B cell (primary cell): ENCODE results near the gene VAV2. TPM values are rescaled to one million over a fixed set of nuclear protein-coding genes. Genes with fewer than 3 reads are reported as not detected.

ENCODE experiments used
- ATAC-seq: fragments of 200-7000 bp; cut with Tn5 transposase; one replicate; pipeline ENCODE4 v1.10.0; 2021; ENCODE audit warnings: low read depth, mild to moderate bottlenecking, moderate number of reproducible peaks, moderate library complexity
- CTCF ChIA-PET: fragments of 350-600 bp; sonication (Branson Sonifier 250); formaldehyde crosslinking; loops from one replicate; lab custom pipeline; 2021; ENCODE audit warnings: antibody characterized with exemption, inconsistent platforms; lab: Charles Lee
- POLR2A ChIA-PET: fragments of 350-600 bp; sonication (Branson Sonifier 250); formaldehyde crosslinking; loops from one replicate; lab custom pipeline; 2021; ENCODE audit warnings: antibody characterized with exemption; lab: Charles Lee
- DNase-seq: peaks from one replicate; pipeline ENCODE4 v3.0.0; 2013
- H2AFZ ChIP-seq: 2 replicates; pipeline ENCODE4 v1.6.1; 2012; ENCODE audit warnings: mild to moderate bottlenecking, low read depth, low read length; ENCODE audit not compliant: insufficient read depth, poor library complexity, severe bottlenecking
- H3K27ac ChIP-seq, 2 donors: 1 replicate in 1 of 2; 2 replicates in 1 of 2; pipeline ENCODE4 v1.5.1; 2012 to 2013; ENCODE audit warnings: low read length in 2 of 2, mild to moderate bottlenecking in 2 of 2, moderate library complexity in 1 of 2
- H3K27me3 ChIP-seq, 4 experiments: fragments of 200-600 bp in 1 of 4; sonication (generic) in 1 of 4; replicated peaks in 1 of 4; 1 replicate in 2 of 4; 2 replicates in 2 of 4; pipeline versions ENCODE4 v1.6.1 to v1.7.0; 2013 to 2016; ENCODE audit warnings: low read length in 3 of 4, mild to moderate bottlenecking in 2 of 4, mixed read lengths in 1 of 4, moderate library complexity in 1 of 4; ENCODE audit not compliant: insufficient read depth in 4 of 4, control insufficient read depth in 3 of 4; ENCODE audit errors: control extremely low read depth in 1 of 4
- H3K36me3 ChIP-seq, 2 experiments: replicated peaks in 1 of 2; 1 replicate in 1 of 2; 2 replicates in 1 of 2; pipeline versions ENCODE4 v1.6.1 to v1.7.1; 2013; ENCODE audit warnings: low read length in 1 of 2; ENCODE audit not compliant: insufficient read depth in 2 of 2, control insufficient read depth in 1 of 2; ENCODE audit errors: control extremely low read depth in 1 of 2, extremely low read depth in 1 of 2
- H3K4me1 ChIP-seq, 2 donors: fragments of 200-600 bp in 1 of 2; sonication (generic) in 1 of 2; 1 replicate in 1 of 2; 2 replicates in 1 of 2; pipeline versions ENCODE4 v1.5.1 to v1.6.1; 2013 to 2017; ENCODE audit warnings: low read length in 2 of 2; ENCODE audit not compliant: control insufficient read depth in 2 of 2, insufficient read depth in 2 of 2
- H3K4me2 ChIP-seq: replicated peaks from 2 replicates; pipeline ENCODE3; 2012; ENCODE audit warnings: mild to moderate bottlenecking, low read depth, low read length; ENCODE audit not compliant: poor library complexity, severe bottlenecking
- H3K4me3 ChIP-seq, 5 experiments: fragments of 200-600 bp in 1 of 5; sonication (generic) in 1 of 5; 1 replicate in 3 of 5; 2 replicates in 2 of 5; pipeline versions ENCODE4 v1.5.1 to v1.7.0; 2011 to 2016; ENCODE audit warnings: low read length in 4 of 5, mild to moderate bottlenecking in 4 of 5, low read depth in 2 of 5, control low read depth in 1 of 5, moderate library complexity in 1 of 5; ENCODE audit not compliant: insufficient read depth in 1 of 5; ENCODE audit errors: control extremely low read depth in 1 of 5, extremely low read depth in 1 of 5
- H3K79me2 ChIP-seq: fragments of 200-600 bp; sonication (generic); one replicate; pipeline ENCODE4 v1.6.0; 2016; ENCODE audit warnings: low read length; ENCODE audit not compliant: control insufficient read depth, insufficient read depth
- H3K9ac ChIP-seq: fragments of 200-600 bp; sonication (generic); 2 replicates; pipeline ENCODE4 v1.6.1; 2017; ENCODE audit warnings: mild to moderate bottlenecking, low read length, moderate library complexity
- H3K9me3 ChIP-seq, 3 donors: one replicate each; pipeline versions ENCODE4 v1.6.1 to v1.7.1; 2013; ENCODE audit warnings: low read length in 2 of 3; ENCODE audit not compliant: control insufficient read depth in 2 of 3, insufficient read depth in 1 of 3; ENCODE audit errors: control extremely low read depth in 1 of 3
- H4K20me1 ChIP-seq: 2 replicates; pipeline ENCODE4 v1.6.0; 2012; ENCODE audit warnings: mild to moderate bottlenecking, low read length; ENCODE audit not compliant: insufficient read depth, control insufficient read depth, poor library complexity, severe bottlenecking
- H3K27ac Mint-ChIP-seq: one replicate; pipeline ENCODE4 v1.8.0; 2021; ENCODE audit warnings: mixed read lengths
- H3K27me3 Mint-ChIP-seq: one replicate; pipeline ENCODE4 v1.8.0; 2021; ENCODE audit warnings: mixed read lengths
- H3K4me1 Mint-ChIP-seq: one replicate; pipeline ENCODE4 v1.8.0; 2021; ENCODE audit warnings: mixed read lengths
- H3K4me3 Mint-ChIP-seq: one replicate; pipeline ENCODE4 v1.8.0; 2021; ENCODE audit warnings: mixed read lengths
- H3K9me3 Mint-ChIP-seq: one replicate; pipeline ENCODE4 v1.8.0; 2022; ENCODE audit warnings: mixed read lengths; ENCODE audit not compliant: insufficient read depth
- CTCF ChIP-seq: fragments of 200-600 bp; IDR thresholded peaks from one replicate; pipeline ENCODE4 v1.8.0; 2022; ENCODE audit warnings: antibody characterized with exemption, mild to moderate bottlenecking
- EZH2 ChIP-seq: IDR thresholded peaks from 2 replicates; pipeline ENCODE4 v1.6.1; 2012; ENCODE audit warnings: borderline replicate concordance, low read depth, mild to moderate bottlenecking, moderate library complexity, low read length; ENCODE audit not compliant: insufficient read depth, poor library complexity, severe bottlenecking
- WGBS: methylation state at CpG from one replicate; pipeline ENCODE4 v1.1.5; 2013; ENCODE audit warnings: missing lambda C conversion rate; ENCODE audit not compliant: insufficient coverage; 5-methylcytosine and 5-hydroxymethylcytosine counted together
- intact Hi-C: fragments of 100-400 bp; cut with micrococcal nuclease; formaldehyde crosslinking; loops from one replicate; pipeline ENCODE4 v1.10.0; 2022
- polyA plus RNA-seq: library from polyadenylated mRNA; depleted of rRNA; stranded (reverse); fragments of >200 nt; gene quantifications from 2 replicates; pipeline ENCODE4 v1.2.3, GENCODE V29; 2012
- total RNA-seq, 2 donors: library from RNA; stranded (reverse); fragments of 120-200 nt in 1 of 2; gene quantifications; 1 replicate in 1 of 2; 2 replicates in 1 of 2; pipeline versions ENCODE4 v1.2.3 to v1.2.4, GENCODE V29; 2013 to 2022

VAV2 gene
- total and polyA plus RNA-seq, 2 donors (not counting 1 experiment from before 2014, with no cell fraction given), result 34.4 to 128 TPM

GRCh38 chr9:133919253-133920115 is 72.6 kb downstream of the VAV2 start:
- H3K79me2 ChIP-seq, result peaks cover 96% of the 10 kb centered on the region
- DNase-seq (no peak), ATAC-seq (no peak)
- H3K4me1 ChIP-seq, result peaks cover 13 to 20% of the 10 kb centered on the region in 2 donors
- H3K4me3 ChIP-seq, result no peak overlapping the region
- H3K27ac Mint-ChIP-seq, result peak overlapping the region; percentile 52
- intact Hi-C loops, result no loop called here
- peaks cover 0 to 6% (median 0%) of the 10 kb centered on the region in 3 donors for H3K9me3 ChIP-seq
- CTCF ChIA-PET, result interaction anchor here (1.7 kb wide), 1 partner anchor 75 kb away, joined by 4 read pairs; no protein-coding TSS in a partner anchor
- H4K20me1 ChIP-seq, result peaks cover 96% of the 10 kb centered on the region
- no peaks in the 10 kb centered on the region for H3K27me3 Mint-ChIP-seq
- TF ChIP-seq EZH2, result no peak
- no peak for TF ChIP-seq CTCF
- POLR2A ChIA-PET, result interaction anchor here (0.6 kb wide), 1 partner anchor 131 kb away, joined by 6 read pairs; no protein-coding TSS in a partner anchor
- no peak overlapping the region for H3K9ac ChIP-seq
- no peaks in the 10 kb centered on the region for H3K9me3 Mint-ChIP-seq
- H3K4me2 ChIP-seq, result no peak overlapping the region
- peaks cover 0 to 9% of the 10 kb centered on the region in 2 experiments for H3K36me3 ChIP-seq
- H3K4me3 Mint-ChIP-seq, result no peak overlapping the region
- no peak overlapping the region for H2AFZ ChIP-seq
- 94% methylated on average over 27 of the region's 27 CpGs for WGBS
- H3K27ac ChIP-seq, result no peak overlapping the region
- no peaks in the 10 kb centered on the region for H3K27me3 ChIP-seq
- peaks cover 52% of the 10 kb centered on the region for H3K4me1 Mint-ChIP-seq
